Fibroblast of villous mesenchyme (primary cell): ENCODE data around the gene ADD3. TPM values are rescaled to one million over a fixed set of nuclear protein-coding genes. Genes with fewer than 3 reads are reported as not detected.

Experiments
- DNase-seq: peaks from one replicate; pipeline ENCODE4 v3.0.0-alpha.2; 2010; ENCODE audit warnings: low read depth
- H3K4me3 ChIP-seq: 2 replicates; pipeline ENCODE4 v1.5.1; 2011; ENCODE audit warnings: low read depth, mild to moderate bottlenecking, low read length
- CTCF ChIP-seq: IDR thresholded peaks from 2 replicates; pipeline ENCODE4 v1.5.1; 2012; ENCODE audit warnings: low read depth, mild to moderate bottlenecking, low read length; ENCODE audit not compliant: insufficient read depth
- total RNA-seq: library from RNA; depleted of rRNA; stranded (reverse); fragments of >200 nt; gene quantifications from 2 replicates; pipeline ENCODE4 v1.2.3, GENCODE V29; 2012

ADD3 gene
- total RNA-seq, 1 donor, result 97.6 TPM

GRCh38 chr10:110151971-110152370 is 144.2 kb downstream of the ADD3 start:
- DNase-seq, result no peak
- TF ChIP-seq CTCF, result no peak
- no peak overlapping the region for H3K4me3 ChIP-seq

- H3K4me3 ChIP-seq, result no peak overlapping the region
- DNase-seq, result no peak
- TF ChIP-seq CTCF, result no peak
These were observed 145.6 kb downstream of the ADD3 start for GRCh38 chr10:110153396-110153795.

GRCh38 chr10:110156046-110156445 is 148.3 kb downstream of the ADD3 start:
- DNase-seq, result no peak
- no peak for TF ChIP-seq CTCF
- H3K4me3 ChIP-seq, result no peak overlapping the region

GRCh38 chr10:110158051-110159005 is 150.5 kb downstream of the ADD3 start:
- H3K4me3 ChIP-seq, result no peak overlapping the region
- no peak for TF ChIP-seq CTCF
- no peak for DNase-seq

GRCh38 chr10:110160081-110160480 is 152.3 kb downstream of the ADD3 start:
- no peak for DNase-seq
- no peak overlapping the region for H3K4me3 ChIP-seq
- TF ChIP-seq CTCF, result no peak

- no peak for DNase-seq
- no peak for TF ChIP-seq CTCF
These were observed 152.7 kb downstream of the ADD3 start for GRCh38 chr10:110160522-110160921.

More at GRCh38 chr10:110160522-110160921, 152.7 kb downstream of the ADD3 start:
- H3K4me3 ChIP-seq, result no peak overlapping the region
